Measurements from ENCODE around the gene PIP5K1C.
"Not testable (repeated sequence)": the region's sequence is repeated elsewhere in the genome, so short reads cannot be mapped to it uniquely, and the experiment has no call there.

Gene PIP5K1C

GRCh38 chr19:3658870-3659745, 41.2 kb downstream of the PIP5K1C start:
- DNase-seq = no peak

- no peak for DNase-seq
Observed at GRCh38 chr19:3658004-3658869, 42.0 kb downstream of the PIP5K1C start.

- DNase-seq = no peak
Observed at GRCh38 chr19:3657395-3657769, 42.9 kb downstream of the PIP5K1C start.

GRCh38 chr19:3656747-3657394, 43.4 kb downstream of the PIP5K1C start:
- no peak for DNase-seq

GRCh38 chr19:3656073-3656746, 44.1 kb downstream of the PIP5K1C start:
- DNase-seq = no peak

- no peak for DNase-seq
Observed at GRCh38 chr19:3655402-3656072, 44.7 kb downstream of the PIP5K1C start.

GRCh38 chr19:3653865-3654513, 46.3 kb downstream of the PIP5K1C start:
- DNase-seq = no peak

- DNase-seq = no peak
Observed at GRCh38 chr19:3653081-3653795, 47.0 kb downstream of the PIP5K1C start.

GRCh38 chr19:3652422-3652821, 47.8 kb downstream of the PIP5K1C start:
- no peak for DNase-seq

- DNase-seq = no peak
Observed at GRCh38 chr19:3651684-3652083, 48.6 kb downstream of the PIP5K1C start.

GRCh38 chr19:3649888-3650287, 50.4 kb downstream of the PIP5K1C start:
- DNase-seq = no peak

GRCh38 chr19:3648037-3648905, 52.0 kb downstream of the PIP5K1C start:
- no peak for DNase-seq

- not testable (repeated sequence) for DNase-seq
Observed at GRCh38 chr19:3647102-3647501, 53.2 kb downstream of the PIP5K1C start.

GRCh38 chr19:3646336-3647092, 53.8 kb downstream of the PIP5K1C start:
- DNase-seq = no peak

GRCh38 chr19:3645726-3646125, 54.5 kb downstream of the PIP5K1C start:
- no peak for DNase-seq

- no peak for DNase-seq
Observed at GRCh38 chr19:3645067-3645396, 55.2 kb downstream of the PIP5K1C start.

- DNase-seq = no peak
Observed at GRCh38 chr19:3644351-3645066, 55.8 kb downstream of the PIP5K1C start.

- DNase-seq = no peak
Observed at GRCh38 chr19:3643674-3644313, 56.5 kb downstream of the PIP5K1C start.
